GM21447 (cell line): ENCODE measurements around the gene MEX3D.
A peak's percentile ranks its signal among the peaks of the same experiment; 100 is the strongest.

Experiments
- ATAC-seq: cut with Tn5 transposase; IDR thresholded peaks from one replicate; pipeline ENCODE4 v1.9.1; 2021; ENCODE audit not compliant: unreplicated experiment

Gene MEX3D

DNA sequence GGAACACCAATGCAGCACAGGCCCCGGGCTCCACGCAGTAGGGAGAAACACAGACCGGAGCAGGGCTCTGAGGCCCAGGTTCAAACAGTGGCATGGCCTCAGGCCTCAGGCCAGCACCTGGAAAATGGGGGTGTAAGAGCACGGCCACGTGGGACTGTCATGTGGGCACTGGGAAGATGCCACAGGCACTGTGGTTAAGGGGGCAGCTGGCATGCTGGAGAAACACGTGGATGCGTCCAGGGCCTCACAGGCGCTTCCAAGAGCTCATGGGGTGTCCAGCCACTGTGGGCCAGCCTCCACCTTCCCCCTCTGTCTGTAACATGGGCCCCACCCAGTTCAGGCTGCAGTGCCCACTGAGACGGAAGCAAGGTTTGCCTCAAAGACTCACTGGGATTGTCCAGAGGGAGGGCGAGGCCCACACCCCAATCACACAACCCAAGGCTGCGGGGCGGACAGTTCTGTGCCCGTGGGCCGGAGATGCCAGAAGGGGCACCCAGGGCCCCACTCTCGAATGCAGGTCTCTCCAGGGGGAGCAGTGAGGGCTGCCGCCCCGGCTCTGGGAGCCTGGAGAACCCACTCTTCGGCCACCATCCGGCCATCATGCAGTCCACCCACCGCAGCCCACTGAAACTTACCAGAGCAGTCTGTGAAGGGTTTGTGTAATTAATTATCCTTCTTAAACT, 30.8 kb upstream of the MEX3D start:
- ATAC-seq: no peak

DNA sequence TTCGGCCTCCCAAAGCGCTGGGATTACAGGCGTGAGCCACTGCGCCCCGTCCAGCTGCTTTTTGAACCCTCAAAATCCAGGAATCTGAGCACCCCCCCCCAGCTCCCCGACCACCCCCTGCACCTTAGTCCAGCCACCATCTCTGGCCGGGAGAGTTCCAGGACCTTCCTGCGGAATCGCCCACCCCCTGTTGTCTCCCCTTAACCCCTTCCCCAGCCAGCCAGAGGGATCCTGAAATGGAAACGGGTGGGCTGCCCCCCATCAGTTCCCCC, 25.3 kb upstream of the MEX3D start:
- ATAC-seq: no peak

DNA sequence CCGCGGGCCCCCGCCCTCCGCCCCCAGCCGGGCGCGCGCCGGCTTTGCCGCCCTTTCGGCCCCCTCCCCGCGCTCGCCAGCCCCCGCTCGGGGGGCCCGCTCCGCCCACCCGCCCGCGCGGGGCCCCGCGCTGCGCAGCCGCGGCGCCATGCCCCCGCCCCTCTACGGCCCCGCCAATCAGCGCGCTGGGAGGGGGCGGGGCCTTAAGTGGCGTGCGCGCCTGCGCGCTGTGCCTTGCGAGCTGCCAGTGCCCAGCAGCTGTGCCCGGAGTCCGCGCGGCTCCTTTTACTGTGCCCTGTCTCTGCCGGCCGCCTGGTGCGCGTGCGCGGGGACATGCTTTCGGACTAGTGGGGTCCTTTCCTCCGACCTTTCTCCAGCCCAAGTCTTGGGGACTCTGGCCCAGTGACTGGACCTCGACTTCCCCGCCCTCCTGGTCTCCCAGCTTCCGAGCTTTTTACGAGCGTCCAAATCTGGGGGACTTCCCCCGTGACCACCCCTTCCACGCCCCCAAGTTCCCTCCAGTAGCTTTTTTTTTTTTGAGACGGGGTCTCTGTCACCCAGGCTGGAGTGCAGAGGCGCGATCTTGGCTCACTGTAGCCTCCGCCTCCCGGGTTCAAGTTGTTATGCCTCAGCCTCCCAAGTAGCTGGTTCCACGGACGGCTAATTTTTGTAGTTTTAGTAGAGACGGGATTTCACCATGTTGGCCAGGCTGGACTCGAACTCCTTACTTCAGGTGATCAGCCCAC, 24.8 kb upstream of the MEX3D start, which contains the start of gene MBD3:
MBD3 (minus strand) TSS at position 111 of the 746 bp plus-strand sequence. CDS start 234 bp downstream, outside the sequence.
- peak; percentile 50 for ATAC-seq

DNA sequence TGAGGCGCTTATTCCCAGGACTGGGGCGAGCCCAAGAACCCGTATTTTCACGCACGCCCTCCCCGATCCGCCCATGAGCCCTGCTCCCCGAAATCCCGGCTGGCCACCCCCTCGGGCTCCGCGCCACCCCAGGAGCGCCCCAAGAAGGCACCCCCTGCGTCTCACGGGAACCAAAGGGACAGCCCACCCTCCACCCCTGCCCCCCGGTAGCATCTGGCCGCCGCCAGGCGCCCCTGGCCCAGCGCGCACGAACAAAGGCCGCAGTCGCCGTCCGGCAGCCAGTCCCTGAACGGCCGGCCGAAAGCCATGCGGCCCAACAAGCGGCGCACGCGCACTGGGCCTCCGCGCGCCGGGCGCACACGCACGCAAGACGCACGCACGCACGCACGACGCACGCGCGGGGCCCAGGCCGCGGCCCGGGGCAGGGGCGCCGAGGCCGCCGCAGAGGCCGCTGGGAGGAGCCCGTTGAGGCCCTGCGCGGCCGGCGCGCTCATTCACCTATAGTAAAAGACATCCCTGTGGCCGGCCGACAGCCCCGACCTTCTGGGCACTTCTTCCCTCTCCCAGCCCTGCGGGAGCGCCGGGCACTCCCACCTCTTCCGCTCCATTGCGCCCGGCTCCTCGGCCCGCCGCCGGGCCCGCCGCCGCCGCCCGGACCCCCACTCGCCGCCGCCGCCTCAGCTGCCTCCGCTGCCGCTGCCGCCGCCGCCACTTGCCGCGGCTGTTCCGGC, 24.1 kb upstream of the MEX3D start:
- ATAC-seq: peak; percentile 62

DNA sequence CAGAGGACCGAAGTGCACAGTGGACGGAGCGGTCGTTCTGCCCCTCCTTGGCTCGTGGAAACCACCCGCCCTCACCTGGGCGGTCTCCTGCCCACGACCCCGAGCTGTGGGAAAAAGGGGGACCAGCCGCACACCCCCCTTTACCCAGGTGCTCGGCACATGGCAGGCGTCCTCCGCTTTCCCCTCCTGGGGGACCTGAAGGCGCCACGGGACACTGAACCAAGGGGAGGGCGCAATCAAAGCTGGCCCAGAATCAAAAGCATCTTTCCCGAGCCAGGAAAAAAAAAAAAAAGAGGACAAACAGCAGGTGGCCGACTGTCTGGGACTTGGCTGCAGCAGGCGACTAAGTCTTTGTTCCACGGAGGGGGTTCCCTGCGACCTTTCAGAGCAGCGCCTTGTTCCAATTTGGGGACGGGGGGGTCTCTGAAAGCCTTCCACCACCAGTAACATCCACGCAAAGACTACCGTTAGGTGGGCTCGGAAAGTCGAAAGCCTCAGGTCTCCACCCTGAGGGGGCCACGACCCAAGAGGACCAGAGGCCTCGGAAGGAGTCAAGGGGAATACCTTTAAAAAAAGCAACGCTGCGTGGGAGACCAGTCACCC, 23.4 kb upstream of the MEX3D start:
- ATAC-seq: no peak

DNA sequence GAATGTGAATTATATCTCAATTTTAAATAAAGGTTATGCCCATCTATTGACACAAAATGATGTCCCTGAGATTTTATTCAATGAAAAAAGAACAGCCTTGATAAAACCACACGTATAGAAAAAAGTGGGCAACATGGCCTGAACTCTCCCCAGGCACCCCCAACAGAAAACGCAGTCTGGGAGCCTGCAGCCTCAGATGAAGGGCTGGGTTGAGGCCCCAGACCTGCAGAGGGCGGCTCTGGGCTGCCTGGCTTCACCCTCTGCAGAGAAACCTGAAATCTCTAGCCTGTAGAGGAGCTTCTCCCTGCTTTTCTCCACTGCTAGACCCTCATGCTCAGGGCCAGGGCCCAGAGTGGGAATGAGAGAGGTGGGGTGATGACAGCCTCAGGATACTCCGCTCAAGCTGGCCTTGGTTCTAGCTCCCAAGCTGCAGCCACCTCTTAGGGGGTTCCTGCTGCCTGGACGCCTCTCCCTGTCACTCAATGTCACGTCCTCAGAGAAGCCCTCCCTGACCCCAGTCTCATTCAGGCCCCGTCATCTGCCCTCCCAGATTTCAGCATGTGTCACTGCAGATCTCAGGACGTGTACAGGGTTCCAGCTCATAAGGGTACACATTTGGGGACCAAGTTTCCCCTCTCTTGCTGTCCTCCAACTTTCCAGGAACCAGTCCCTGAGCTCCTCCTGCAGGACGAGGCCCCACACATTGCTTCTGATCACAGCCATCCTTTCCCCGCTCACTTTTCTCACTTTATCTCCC, 22.7 kb upstream of the MEX3D start:
- no peak for ATAC-seq

DNA sequence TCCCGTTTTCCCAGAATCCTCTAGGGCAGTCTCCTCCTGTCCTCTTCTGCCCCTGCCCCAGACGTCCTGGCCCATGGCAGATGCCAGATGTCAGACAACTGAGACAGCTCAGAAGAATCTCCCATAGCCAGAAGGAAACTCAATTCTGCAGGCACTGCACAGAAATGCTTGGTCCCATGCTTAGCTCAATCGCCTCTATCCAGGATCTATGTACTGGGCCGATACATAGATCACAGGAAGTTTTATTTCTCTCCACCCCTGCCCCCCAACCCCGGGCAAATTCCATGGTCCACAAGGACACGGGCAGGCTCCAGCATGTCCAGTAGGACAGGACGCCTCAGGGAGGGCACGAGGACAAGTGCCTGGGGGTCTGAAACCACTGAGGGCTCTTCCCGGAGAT, 19.7 kb upstream of the MEX3D start:
- ATAC-seq: no peak

DNA sequence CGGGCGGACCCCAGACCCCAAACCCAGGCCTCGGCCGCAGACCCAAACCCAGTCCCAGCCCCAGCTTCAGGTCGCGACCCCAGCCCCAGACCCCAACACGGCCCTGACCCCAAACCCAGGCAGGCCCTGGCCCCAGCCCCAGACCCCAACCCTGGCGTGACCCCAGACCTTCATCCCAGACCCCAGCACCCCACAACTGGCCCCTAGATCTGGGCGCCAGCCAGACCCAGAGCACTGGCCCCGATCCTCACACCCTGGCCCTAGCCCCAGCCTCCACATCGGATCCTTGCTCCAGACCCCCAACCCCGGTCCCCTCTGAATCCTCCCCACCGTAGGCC, 17.1 kb upstream of the MEX3D start:
- no peak for ATAC-seq

DNA sequence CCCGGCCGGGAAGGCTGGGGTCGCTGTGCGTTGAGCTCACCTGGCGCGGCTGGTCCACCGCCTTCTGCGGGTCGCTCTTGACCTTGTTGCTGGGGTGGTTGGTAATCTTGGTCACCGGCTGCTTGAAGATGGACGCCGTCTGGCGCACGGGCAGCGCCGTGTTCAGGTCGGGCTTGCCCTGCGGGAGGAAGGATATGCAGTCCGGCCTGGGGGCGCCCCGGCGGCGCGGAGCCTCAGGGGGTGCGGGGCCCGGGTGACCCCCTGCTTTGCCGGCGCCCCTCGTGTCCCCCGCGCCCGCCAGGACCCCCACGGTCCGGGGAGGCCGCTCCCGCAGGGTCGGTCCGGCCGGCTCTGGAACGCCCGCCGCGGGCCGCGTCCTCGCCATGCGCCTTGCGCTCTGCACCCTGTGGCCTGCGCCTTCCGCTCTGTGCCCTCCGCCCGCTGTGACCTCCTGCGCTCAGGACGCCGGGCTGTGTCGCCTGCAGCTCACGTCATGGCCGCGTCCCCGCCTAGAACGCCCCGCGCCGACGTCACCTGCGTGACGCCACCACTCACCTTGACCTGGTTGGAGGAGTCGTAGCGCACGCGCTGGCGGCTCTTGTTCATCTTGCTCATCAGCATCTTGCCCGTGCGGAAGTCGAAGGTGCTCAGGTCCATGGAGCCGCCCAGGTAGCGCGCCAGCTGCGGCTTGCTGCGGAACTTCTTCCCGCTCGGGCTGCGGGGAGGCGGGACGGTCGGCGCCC, 16.5 kb upstream of the MEX3D start:
- no peak for ATAC-seq

DNA sequence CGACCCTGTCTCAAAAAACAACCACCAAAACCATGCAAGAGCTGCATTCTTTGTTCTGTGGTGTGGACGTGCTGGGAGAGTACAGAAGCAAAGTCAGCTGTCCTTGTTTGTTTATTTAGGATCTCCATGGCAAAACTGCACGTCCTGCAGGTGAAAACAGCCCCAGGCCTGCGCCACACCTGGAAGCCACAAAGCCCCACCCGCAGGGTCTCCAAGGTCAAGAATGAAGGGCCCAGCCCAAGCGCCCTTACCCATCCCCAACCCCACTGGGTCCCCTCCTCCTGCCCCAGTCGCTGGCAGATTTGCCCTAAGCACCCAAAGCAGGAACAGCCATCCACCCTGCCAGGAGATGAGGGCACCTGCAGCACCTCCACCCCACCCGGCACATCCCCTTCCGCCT, 14.1 kb upstream of the MEX3D start:
- ATAC-seq: no peak

DNA sequence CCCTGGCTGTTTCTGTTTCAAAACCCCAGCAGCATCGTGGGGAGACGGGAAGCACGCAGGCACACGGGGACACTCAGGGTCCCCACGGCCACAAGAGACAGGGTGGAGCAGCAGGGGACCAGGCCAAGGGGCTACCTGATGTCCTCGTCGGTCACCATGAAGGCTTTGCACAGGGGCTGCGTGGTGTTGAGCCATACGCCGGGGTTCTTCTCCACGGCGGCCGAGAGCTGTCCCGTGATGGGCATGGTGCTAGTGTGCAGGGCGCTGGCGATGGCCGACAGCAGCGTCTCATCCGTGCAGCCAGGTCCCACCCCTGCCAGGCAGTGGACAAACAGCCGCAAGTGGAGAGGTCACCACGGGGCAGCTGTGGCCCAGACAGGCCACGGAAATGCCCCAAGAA, 12.8 kb upstream of the MEX3D start:
- no peak for ATAC-seq

DNA sequence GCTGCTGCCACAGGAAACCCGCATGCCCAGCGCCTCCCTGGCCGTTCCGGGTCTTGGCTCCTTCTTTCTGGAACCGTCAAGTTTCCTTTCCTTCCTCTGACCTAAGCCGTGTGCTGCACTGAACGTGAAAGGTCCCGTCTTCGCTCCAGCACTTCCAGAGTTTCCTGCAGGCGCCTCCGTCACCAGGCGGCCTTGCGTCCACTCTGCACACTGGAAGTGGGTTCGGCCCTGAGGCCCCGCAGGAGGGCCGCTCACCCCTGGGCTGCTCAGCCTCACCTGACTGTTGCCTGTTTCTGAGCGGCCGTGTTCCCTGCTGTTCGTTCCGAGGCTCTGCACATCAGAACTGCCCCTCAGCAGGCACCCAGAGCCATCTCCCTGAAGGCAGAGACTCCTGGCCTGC, 12.3 kb upstream of the MEX3D start:
- no peak for ATAC-seq

DNA sequence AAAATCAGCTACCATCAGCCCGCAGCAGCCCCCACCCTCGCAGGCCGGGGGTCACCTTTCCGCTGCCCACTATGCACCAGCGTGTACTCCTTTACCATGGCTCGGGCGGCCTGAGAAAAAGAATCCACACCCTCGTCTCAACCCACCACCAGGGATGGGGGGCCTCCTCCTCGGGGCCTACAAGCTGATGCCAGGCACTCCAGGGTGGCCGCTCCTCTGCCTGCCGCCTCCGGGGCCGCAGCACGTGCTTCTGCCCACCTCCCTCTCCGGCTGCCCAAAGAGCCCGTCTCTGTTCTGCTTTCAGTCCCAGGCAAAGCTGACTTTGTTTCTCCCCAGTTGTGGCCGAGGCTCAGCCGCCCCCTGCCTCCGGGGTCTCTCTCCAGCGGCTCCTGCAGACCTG, 11.1 kb upstream of the MEX3D start:
- no peak for ATAC-seq

DNA sequence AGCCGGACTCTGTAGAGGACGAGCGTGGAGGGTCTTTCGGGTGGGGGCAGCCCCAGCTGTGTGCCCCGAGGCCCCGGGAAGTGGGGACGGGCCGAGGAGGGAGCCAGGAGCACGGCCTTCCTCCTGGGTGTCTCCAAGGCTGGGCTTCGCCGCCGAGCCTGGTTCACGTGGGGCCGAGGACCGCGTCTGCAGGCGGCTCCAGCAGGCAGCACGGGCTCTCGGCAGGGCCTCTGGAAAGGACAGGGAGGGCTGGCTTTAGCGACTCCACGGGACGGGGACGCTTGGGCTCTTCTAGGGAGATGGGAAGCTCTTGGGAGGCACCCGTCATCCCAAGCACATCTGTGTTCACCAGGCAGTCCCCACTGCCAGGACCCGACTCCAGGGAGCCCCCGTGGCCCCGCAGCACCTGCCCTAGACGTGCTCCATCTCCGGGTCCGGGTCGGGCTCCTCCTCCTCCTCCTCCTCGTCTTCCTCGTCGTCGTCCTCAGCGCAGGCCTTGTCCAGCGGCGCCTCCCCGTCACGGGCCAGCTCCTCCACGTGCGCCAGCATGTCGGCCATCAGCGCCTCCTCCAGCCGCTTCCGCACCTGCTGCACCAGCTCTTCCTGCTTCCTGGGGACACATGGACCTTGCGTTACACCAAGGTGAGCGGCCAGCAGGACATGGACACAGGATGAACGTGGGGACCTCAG, 9.9 kb upstream of the MEX3D start:
- no peak for ATAC-seq

DNA sequence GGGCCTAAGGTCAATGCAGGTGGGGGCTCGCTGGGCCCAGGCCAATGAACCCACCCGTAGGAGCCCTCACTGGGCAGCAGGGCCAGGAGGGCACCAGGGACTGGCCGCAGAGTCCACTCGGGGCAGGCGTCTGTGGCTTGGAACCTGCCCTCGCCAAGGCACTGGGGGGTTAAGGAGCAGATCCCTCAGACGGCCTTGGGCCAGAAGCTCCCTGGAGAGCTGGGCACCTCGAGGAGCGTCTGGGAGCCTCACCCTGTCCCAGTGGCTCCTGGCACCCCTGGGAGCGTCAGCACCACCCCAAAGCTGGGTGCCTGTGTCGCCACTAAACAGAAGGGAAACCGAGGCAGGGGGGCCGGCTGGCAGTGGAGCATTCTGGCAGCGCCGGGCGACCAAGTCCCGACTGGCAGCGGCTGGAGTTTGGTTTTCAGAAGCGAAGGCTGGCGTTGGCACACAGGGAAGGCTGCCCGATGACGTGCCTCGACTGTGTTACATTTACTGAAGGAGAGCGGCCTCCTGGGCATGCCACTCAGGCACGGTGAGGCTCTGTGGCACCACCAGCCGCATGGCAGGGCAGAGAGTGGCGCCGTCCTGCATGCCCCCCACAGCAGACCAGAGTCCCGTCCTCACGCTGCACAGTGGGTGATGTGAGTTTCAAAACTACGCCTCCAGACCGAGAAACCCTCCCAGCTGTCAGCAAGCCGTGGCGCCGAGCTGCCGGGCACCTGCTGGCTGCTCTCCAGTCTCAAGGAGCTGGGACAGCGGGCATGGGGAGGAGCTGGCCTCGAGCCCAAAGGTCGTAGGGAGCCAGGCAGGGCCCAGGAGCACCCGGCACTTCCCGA, 9.2 kb upstream of the MEX3D start:
- ATAC-seq: no peak

DNA sequence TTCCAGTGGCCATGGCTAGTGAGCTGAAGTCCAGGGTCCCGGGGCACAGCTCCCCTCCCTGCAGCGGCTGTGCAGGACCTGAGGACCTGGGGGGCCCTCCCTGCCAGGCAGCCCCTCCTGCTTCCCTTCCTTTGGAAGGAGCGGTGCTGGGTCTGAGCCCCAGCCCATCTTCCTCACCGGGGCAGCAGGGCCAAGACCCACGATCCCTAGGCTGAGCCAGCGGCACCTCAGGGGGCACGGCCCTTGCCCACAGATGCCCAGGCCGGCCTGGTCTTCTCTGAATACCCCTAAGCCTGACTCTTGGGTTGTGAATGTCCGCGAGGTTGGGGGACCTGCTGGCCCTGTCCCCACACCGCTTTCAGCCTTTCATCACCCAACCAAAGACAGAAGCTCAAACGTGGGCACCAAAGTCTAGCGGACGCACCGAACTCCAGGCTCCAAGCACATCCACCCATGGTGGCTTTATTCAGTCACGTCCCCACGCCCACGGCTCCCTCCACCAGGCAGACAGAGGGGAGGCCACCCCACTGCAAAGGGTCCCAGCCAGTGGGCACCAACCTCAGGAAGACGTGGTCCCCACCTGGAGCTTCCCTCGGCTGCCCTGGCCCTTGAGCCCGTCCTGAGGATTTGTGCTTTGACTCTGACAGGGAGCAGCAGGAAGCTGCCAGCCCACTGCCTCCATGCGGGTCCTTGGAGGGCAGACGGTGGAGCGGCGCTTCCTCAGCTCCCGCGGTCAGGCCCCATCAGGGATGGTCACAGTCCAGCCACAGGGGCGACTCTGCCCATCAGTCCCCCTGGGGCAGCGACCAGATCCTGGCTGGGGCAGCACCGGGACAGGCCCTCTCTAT, 8.3 kb upstream of the MEX3D start:
- no peak for ATAC-seq

DNA sequence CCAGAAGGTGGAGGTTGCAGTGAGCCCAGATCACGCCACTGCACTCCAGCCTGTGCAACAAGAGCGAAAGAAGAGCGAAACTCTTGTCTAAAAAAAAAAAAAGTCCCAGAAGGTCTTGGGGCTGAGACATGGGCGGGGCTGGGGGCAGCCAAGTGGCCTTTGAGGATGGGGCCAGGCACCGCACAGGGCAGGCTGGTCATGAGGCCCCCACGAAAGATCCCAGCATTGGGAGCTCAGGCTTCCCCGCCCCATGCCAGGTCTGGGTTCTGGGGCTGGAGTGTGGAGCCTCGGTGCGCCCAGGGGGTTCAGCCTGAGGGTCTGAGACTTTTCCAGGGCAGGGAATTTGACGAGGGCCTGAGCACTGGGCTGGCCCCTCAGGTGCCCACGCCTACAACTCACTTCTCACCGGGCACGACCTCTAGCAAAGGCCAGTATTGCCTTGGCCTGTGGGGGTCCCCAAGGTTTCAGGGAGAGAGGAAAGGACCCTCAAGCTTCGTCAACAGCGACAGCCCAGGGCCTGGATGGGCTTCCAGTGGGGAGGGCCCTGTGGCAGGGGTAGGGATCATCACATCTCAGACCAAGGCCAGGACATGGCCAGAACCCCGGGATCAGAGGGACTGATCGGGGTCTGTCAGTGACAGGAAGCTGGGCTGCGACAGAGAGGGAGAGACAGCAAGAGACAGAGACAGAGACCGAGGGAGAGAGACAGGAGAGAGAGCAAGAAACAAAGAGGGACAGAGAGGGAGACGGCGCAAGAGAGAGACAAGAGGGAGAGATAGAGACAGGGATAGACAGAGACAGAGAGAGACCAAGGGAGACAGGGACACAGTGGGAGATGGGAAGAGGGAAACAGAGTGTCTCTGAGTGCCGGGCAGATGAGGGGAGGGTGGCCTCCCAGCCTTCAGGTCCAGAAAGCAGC, 7.5 kb upstream of the MEX3D start:
- ATAC-seq: no peak
